HepG2 (cell line): ENCODE data around the gene JMJD7. TPM values are rescaled to one million over a fixed set of nuclear protein-coding genes. Genes with fewer than 3 reads are reported as not detected.
A peak's percentile ranks its signal among the peaks of the same experiment; 100 is the strongest.

ENCODE experiments used
- ATAC-seq: fragments of 200-7000 bp; cut with Tn5 transposase; 3 replicates; pipeline ENCODE4 v1.9.1; 2020; ENCODE audit warnings: mild to moderate bottlenecking, moderate library complexity
- BruUV-seq: library from RNA; stranded (reverse); fragments of 400-500 nt; replicated peaks from 2 replicates; lab custom pipeline; 2021; lab: Mats Ljungman, UMichigan
- CTCF ChIA-PET: fragments of 300-600 bp; formaldehyde crosslinking; extraction: SDS; loops from one replicate; lab custom pipeline; 2021; ENCODE audit warnings: low total read pairs, inconsistent platforms, low intra/inter-chr PET ratio; lab: Yijun Ruan, JAX
- POLR2A ChIA-PET: fragments of 350-600 bp; sonication (Branson Sonifier 250); formaldehyde crosslinking; loops from one replicate; lab custom pipeline; 2020; ENCODE audit warnings: antibody characterized with exemption, inconsistent platforms; lab: Yijun Ruan, JAX
- DNase-seq: peaks from one replicate; pipeline ENCODE4 v3.0.0-alpha.2; 2015; ENCODE audit warnings: low spot score
- FAIRE-seq: peaks from 3 replicates; lab custom pipeline; 2011; peaks lifted over from hg19 to GRCh38; lab: Jason Lieb, UNC
- H2AFZ ChIP-seq: one replicate; pipeline ENCODE4 v1.6.1; 2011; ENCODE audit warnings: low read length, inconsistent platforms
- H3K27ac ChIP-seq: fragments of 300-600 bp; 3 replicates; pipeline ENCODE4 v1.8.0; 2011; ENCODE audit warnings: mixed run types, mild to moderate bottlenecking, mixed read lengths, low read length, inconsistent platforms; ENCODE audit not compliant: insufficient read depth; ENCODE audit errors: extremely low read length
- H3K27me3 ChIP-seq, 2 experiments: fragments of 200-600 bp in 1 of 2; 2 replicates in 1 of 2; 3 replicates in 1 of 2; pipeline versions ENCODE4 v1.6.0 to v1.8.0; 2011; ENCODE audit warnings: low read length in 2 of 2, mild to moderate bottlenecking in 2 of 2, moderate library complexity in 2 of 2, inconsistent platforms in 1 of 2; ENCODE audit not compliant: insufficient read depth in 2 of 2, control insufficient read depth in 1 of 2
- H3K36me3 ChIP-seq, 2 experiments: fragments of 200-600 bp in 1 of 2; replicated peaks in 1 of 2; 2 replicates in 1 of 2; 3 replicates in 1 of 2; pipeline versions ENCODE4 v1.5.1 to v1.8.0; 2011; ENCODE audit warnings: low read length in 2 of 2, inconsistent platforms in 1 of 2; ENCODE audit not compliant: insufficient read depth in 2 of 2, control insufficient read depth in 1 of 2
- H3K4me1 ChIP-seq: 2 replicates; pipeline ENCODE4 v1.5.1; 2012; ENCODE audit warnings: low read length, inconsistent platforms; ENCODE audit not compliant: insufficient read depth
- H3K4me2 ChIP-seq: 2 replicates; pipeline ENCODE4 v1.6.0; 2011; ENCODE audit warnings: low read depth, low read length, inconsistent platforms
- H3K4me3 ChIP-seq, 3 experiments: fragments of 200-600 bp in 1 of 3; sonication (generic), shearing (Covaris generic) in 1 of 3; replicated peaks in 1 of 3; 2 replicates each; pipeline ENCODE4 v1.5.1; 2011 to 2016; ENCODE audit warnings: low read length in 3 of 3, inconsistent platforms in 2 of 3, low read depth in 2 of 3, mild to moderate bottlenecking in 2 of 3, control low read depth in 1 of 3, mixed read lengths in 1 of 3; ENCODE audit not compliant: insufficient read depth in 1 of 3
- H3K79me2 ChIP-seq: one replicate; pipeline ENCODE4 v1.6.1; 2011; ENCODE audit warnings: low read length, inconsistent platforms; ENCODE audit not compliant: insufficient read depth
- H3K9ac ChIP-seq: 2 replicates; pipeline ENCODE4 v1.6.0; 2011; ENCODE audit warnings: mild to moderate bottlenecking, low read depth, low read length, inconsistent platforms; ENCODE audit not compliant: insufficient read depth
- H3K9me3 ChIP-seq: 2 replicates; pipeline ENCODE4 v1.5.1; 2012; ENCODE audit warnings: mild to moderate bottlenecking, low read length
- H4K20me1 ChIP-seq: 2 replicates; pipeline ENCODE4 v1.6.0; 2011; ENCODE audit warnings: inconsistent platforms, mild to moderate bottlenecking, low read length, moderate library complexity; ENCODE audit not compliant: insufficient read depth
- AGO1 ChIP-seq: fragments of 200-400 bp; formaldehyde crosslinking; IDR thresholded peaks from 2 replicates; pipeline ENCODE4 v1.6.1; 2017; ENCODE audit warnings: mild to moderate bottlenecking, low read depth, low read length, moderate library complexity; ENCODE audit not compliant: poor library complexity, severe bottlenecking
- AGO2 ChIP-seq: fragments of 200-400 bp; formaldehyde crosslinking; optimal IDR thresholded peaks from 2 replicates; pipeline ENCODE3; 2017; ENCODE audit warnings: mild to moderate bottlenecking, low read depth, low read length, moderate library complexity
- CEBPB ChIP-seq: IDR thresholded peaks from 2 replicates; pipeline ENCODE4 v1.6.1; 2011; ENCODE audit warnings: low read depth, low read length, improper control_type of control experiment, borderline replicate concordance
- KLF16 ChIP-seq, 2 experiments: sonication (generic) in 1 of 2; formaldehyde crosslinking in 1 of 2; IDR thresholded peaks; 2 replicates each; pipeline versions ENCODE4 v1.6.1 to v1.8.0; 2016 to 2023; ENCODE audit warnings: missing genetic modification reagents in 2 of 2, missing compliant biosample characterization in 1 of 2
- MAFG ChIP-seq: sonication (generic); formaldehyde crosslinking; IDR thresholded peaks from 2 replicates; pipeline ENCODE4 v1.5.1; 2020; ENCODE audit warnings: mild to moderate bottlenecking, missing genetic modification reagents
- ZNF546 ChIP-seq: sonication (generic); formaldehyde crosslinking; conservative IDR thresholded peaks from 2 replicates; pipeline ENCODE4 v1.8.1; 2023; ENCODE audit warnings: mild to moderate bottlenecking, missing genetic modification reagents
- WGBS: methylation state at CpG from one replicate; pipeline ENCODE4 v1.1.6; 2017; ENCODE audit warnings: low lambda C conversion rate; 5-methylcytosine and 5-hydroxymethylcytosine counted together
- in situ Hi-C: cut with HindIII; loops from 2 replicates; pipeline ENCODE4 v1.10.0; 2017; ENCODE audit warnings: low pct_unique_long_range_greater_than_20kb; ENCODE audit not compliant: extremely low pct_ligation_motif_present
- intact Hi-C: fragments of 100-400 bp; cut with micrococcal nuclease; formaldehyde crosslinking; loops from one replicate; pipeline ENCODE4 v1.10.0; 2022; ENCODE audit not compliant: unreplicated experiment
- polyA plus RNA-seq, 8 experiments: library from polyadenylated mRNA; depleted of rRNA in 3 of 8; stranded (reverse) in 7 of 8; unstranded in 1 of 8; fragments of >200 nt; fragmentation: Illumina TruSeq in 4 of 8; extraction: Trizol in 4 of 8; gene quantifications; 2 replicates each; pipeline versions ENCODE4 v1.2.1 to v1.2.3, GENCODE V29; 2011 to 2016; ENCODE audit warnings: low read depth in 4 of 8, missing spikeins in 1 of 8, mixed read lengths in 1 of 8; ENCODE audit not compliant: insufficient read depth in 1 of 8
- total RNA-seq, 5 experiments: library from RNA; depleted of rRNA; stranded (reverse); fragments of >200 nt; fragmentation: Illumina TruSeq; extraction: Trizol; gene quantifications; 2 replicates each; pipeline ENCODE4 v1.2.3, GENCODE V29; 2016; ENCODE audit warnings: low read depth in 1 of 5

The JMJD7 gene
- total and polyA plus RNA-seq, 2 of the 13 experiments (the other 11 are each of a cell fraction or from before 2014, with no cell fraction given), result 6.4 to 7.1 TPM

DNA sequence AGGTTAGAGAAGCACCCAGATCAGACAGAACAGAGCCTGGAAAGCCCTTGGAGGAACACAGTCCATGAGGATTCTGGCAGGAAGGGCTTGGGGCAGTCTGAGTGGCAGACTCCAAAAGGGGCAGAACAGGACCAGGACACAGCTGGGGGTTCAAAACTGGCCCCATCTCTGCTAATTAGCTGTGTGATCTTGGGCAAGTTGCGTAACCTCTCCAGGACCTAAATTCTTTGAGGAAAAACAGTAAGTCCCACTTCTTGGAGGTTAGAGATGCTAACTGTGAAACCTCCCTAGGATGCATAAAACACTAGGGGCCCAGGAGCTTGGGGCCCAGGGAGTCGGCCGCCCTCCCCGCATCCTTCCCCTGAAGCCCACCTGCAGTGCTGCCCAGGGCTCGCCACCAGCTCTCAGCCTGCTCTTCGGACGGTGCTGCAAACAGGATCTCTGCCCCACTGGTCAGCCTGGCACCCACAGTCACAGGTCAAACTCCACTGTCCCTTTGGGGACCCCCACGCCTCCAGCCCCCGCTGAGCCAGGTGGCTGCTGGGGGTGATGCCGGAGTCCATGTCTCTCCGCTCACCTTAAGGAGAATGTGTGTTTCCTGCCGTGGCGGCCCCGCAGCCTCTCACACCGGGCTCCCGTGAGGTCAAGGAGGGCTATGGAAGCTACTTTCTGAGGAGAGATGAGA, 22.7 kb downstream of the JMJD7 start:
- POLR2A ChIA-PET, result interaction anchor here (1.5 kb wide), 1 partner anchor 14 kb away, joined by 3 read pairs; no protein-coding TSS in a partner anchor
- FAIRE-seq (no peak), DNase-seq (no peak), ATAC-seq (no peak)
- peaks cover 5 to 9% of the 10 kb centered on the region in 2 experiments; a peak in 4 of 5 replicates for H3K27me3 ChIP-seq
- H4K20me1 ChIP-seq, result no peaks in the 10 kb centered on the region; the same call in 1 of the 2 replicates
- no peak overlapping the region for H3K9ac ChIP-seq
- in situ Hi-C loops, result no loop called here
- H3K36me3 ChIP-seq, result peaks cover 3 to 5% of the 10 kb centered on the region in 2 experiments; a peak in 1 of 5 replicates
- H3K4me3 ChIP-seq, result no peak overlapping the region
- H3K27ac ChIP-seq, result no peak overlapping the region
- no peaks in the 10 kb centered on the region for H3K4me1 ChIP-seq
- no peak overlapping the region for H3K4me2 ChIP-seq
- intact Hi-C loops, result no loop called here
- CTCF ChIA-PET, result no interaction called here
- TF ChIP-seq AGO1 (peak; percentile 76), CEBPB (peak; percentile 70), AGO2 (peak; percentile 58), ZNF546 (CRISPR knock-in tag) (no peak), KLF16 (CRISPR knock-in tag; IDR thresholded peaks at IDR 0.05) (no peak)
- TF ChIP-seq, all 625 proteins: peak for 3
- 72% methylated on average over 4 of the region's 16 CpGs for WGBS
- H3K79me2 ChIP-seq, result no peaks in the 10 kb centered on the region
- no TSS peak for BruUV-seq
- no peak overlapping the region for H2AFZ ChIP-seq
- H3K9me3 ChIP-seq, result no peaks in the 10 kb centered on the region

- FAIRE-seq, result no peak
These were observed 23.3 kb downstream of the JMJD7 start for GRCh38 chr15:41851167-41851523.

More at GRCh38 chr15:41851167-41851523, 23.3 kb downstream of the JMJD7 start:
- Histone ChIP-seq H2AFZ (no peak overlapping the region), H3K27me3 (peaks cover 5 to 14% of the 10 kb centered on the region in 2 experiments; a peak in 4 of 5 replicates), H4K20me1 (no peaks in the 10 kb centered on the region; the same call in 1 of the 2 replicates), H3K9ac (no peak overlapping the region), H3K4me3 (no peak overlapping the region), H3K9me3 (no peaks in the 10 kb centered on the region), H3K79me2 (no peaks in the 10 kb centered on the region), H3K4me1 (no peaks in the 10 kb centered on the region), H3K36me3 (peaks cover 3% of the 10 kb centered on the region in 2 experiments; a peak in 1 of 5 replicates), H3K4me2 (no peak overlapping the region), H3K27ac (no peak overlapping the region)
- peak; percentile 20 for ATAC-seq
- CTCF ChIA-PET, result no interaction called here
- in situ Hi-C loops (no loop called here), intact Hi-C loops (no loop called here)
- WGBS, result 17% methylated on average over 5 of the region's 11 CpGs
- POLR2A ChIA-PET, result interaction anchor here (1.5 kb wide), 1 partner anchor 14 kb away, joined by 3 read pairs; no protein-coding TSS in a partner anchor
- DNase-seq, result no peak
- no TSS peak for BruUV-seq
- no peak for TF ChIP-seq MAFG
- peak; percentile 59 for TF ChIP-seq AGO1
- peak; percentile 25 for TF ChIP-seq AGO2
